ENCODE measurements around the gene SLC41A3. TPM values are rescaled to one million over a fixed set of nuclear protein-coding genes. Genes with fewer than 3 reads are reported as not detected.
A peak's percentile ranks its signal among the peaks of the same experiment; 100 is the strongest.

SLC41A3 gene
- total RNA-seq, 1 donor from 2014 or later = 53.4 TPM

- no peak for DNase-seq (ENCODE audit: low spot score in 2 of 2)
- FAIRE-seq = no peak
These were observed 50.7 kb downstream of the SLC41A3 start for GRCh38 chr3:126033051-126033745.

GRCh38 chr3:126031981-126032471, 51.9 kb downstream of the SLC41A3 start:
- FAIRE-seq (no peak), DNase-seq (ENCODE audit: low spot score in 2 of 2) (no peak)

DNA sequence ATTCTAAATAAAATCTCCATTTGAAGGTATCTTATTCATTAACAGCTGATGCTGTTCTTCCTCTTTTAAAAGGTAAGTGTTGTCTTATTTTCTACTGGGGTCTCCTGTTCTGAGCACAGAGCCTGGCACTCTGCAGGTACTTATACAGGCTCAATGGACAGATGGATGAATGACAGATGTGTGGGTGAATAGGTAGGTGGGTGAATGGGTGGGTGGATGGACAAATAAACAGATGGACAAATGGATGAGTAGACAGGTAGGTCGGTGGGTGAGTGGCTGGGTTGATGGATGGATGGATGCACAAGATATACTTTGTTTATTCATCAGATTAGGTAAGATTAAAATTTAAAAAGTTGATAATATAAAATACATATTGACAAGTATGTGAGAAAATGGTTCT, 53.5 kb downstream of the SLC41A3 start:
- FAIRE-seq = no peak

DNA sequence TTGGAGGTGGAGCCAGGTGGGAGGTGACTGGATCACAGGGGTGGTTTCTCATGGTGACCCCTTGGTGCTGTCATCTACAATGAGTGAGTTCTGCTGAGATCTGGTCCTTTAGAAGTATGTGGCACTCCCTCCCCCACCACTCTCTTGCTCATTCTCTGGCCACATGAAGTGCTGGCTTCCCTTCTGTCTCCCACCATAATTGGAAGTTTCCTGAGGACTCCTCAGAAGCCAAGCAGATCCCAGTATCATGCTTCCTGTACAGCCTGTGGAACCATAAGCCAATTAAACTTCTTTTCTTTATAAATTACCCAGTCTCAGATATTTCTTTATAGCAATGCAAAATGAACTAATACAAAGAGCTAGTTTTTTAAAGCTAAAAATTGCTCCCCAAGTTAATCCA, 54.7 kb downstream of the SLC41A3 start:
- DNase-seq (ENCODE audit: low spot score in 2 of 2) (no peak), FAIRE-seq (no peak)

More for the DNA sequence above, 53.5 kb downstream of the SLC41A3 start:
- no peak for DNase-seq (ENCODE audit: low spot score in 2 of 2)

DNA sequence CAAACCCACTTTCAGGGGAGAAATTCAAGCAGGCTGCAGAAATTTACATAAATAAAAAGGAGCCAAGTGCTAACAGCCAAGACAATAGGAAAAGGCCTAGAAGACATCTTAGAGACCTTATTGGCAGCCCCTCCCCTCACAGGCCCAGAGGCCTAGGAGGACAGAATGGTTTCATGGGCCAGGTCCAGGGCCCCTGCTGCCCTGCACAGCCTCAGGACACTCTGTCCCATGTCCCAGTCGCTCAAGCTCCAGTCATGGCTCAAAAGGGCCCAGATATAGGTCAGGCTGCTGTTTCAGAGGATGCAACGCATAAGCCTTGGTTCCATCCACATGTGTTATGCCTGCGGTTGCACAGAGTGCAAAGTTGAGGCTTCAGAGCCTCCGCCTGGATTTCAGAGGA, 55.8 kb downstream of the SLC41A3 start:
- FAIRE-seq (no peak), DNase-seq (ENCODE audit: low spot score in 2 of 2) (no peak)

DNA sequence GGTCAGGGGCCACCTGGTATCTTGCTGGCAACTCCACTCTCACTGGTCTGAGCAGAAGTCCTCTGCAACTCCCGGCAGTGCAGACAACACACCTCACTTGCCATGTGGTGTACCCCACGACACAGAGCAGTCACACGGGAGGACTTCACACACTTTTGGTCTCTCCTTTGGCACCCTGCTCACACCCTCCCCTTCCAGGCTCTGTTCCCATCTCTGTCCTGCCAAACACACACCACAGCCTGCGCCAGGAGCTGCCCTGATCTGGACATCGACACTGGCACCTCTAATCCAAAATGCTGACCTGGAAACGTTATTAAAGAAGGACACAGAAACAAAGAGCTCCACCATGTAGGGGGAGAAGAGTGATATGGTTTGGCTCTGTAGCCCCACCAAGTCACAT, 57.2 kb downstream of the SLC41A3 start:
- no peak for FAIRE-seq
- no peak for DNase-seq (ENCODE audit: low spot score in 2 of 2)

GRCh38 chr3:126026277-126026751, 57.6 kb downstream of the SLC41A3 start:
- DNase-seq (ENCODE audit: low spot score in 2 of 2) (no peak), FAIRE-seq (no peak)

GRCh38 chr3:126025862-126026261, 58.1 kb downstream of the SLC41A3 start:
- DNase-seq (ENCODE audit: low spot score in 2 of 2) = no peak
- FAIRE-seq = no peak

DNA sequence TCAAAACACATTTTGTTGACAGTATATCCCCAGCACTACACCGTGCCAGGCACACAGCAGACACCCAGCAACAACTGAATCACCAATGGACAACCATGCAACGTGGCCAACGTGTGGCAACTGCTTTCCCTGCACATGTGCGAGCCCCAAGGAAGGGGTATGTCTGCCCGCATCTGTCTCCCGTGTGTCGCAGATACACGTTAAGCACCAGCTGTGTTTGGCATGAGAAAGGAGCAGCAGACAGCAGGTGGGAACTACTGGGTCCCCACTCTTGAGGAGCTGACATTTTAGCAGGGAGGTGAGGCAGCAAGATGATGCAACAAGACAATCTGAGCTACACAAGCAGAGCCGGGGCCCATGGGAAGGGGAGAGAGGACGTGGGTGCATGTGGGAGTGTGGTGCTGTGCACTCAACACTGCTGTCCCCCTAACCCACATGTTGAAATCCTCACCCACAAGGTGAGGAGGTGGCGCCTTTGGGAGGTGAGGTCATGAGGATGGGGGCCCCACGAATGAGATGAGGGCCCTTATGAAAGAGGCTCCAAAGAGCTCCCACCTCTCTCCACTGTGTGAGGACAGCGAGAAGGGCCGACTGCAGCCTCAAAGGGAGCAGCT, 58.7 kb downstream of the SLC41A3 start:
- FAIRE-seq (no peak), DNase-seq (ENCODE audit: low spot score in 2 of 2) (no peak)

GRCh38 chr3:126024049-126024854, 59.7 kb downstream of the SLC41A3 start:
- FAIRE-seq = no peak
- no peak for DNase-seq (ENCODE audit: low spot score in 2 of 2)

DNA sequence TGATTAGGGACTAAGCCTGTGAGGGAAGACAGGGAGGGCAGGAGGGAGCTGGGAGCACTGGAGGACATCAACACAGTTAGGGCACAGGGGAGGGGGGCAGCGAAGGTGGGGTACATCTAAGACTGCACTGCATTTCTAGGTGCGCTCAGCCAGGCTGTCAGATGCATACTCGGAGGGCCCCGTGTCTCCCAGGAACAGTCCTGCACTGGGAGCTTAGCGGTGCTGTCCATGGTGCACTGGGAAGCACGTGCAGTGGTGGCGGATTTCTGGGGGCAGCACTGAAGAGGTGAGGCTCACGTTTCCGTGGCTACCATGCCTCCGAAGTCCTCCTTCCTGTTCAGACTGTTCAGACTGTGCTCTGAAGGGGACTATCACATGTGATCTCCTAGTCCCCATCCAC, 60.5 kb downstream of the SLC41A3 start:
- no peak for DNase-seq (ENCODE audit: low spot score in 2 of 2)
- no peak for FAIRE-seq

DNA sequence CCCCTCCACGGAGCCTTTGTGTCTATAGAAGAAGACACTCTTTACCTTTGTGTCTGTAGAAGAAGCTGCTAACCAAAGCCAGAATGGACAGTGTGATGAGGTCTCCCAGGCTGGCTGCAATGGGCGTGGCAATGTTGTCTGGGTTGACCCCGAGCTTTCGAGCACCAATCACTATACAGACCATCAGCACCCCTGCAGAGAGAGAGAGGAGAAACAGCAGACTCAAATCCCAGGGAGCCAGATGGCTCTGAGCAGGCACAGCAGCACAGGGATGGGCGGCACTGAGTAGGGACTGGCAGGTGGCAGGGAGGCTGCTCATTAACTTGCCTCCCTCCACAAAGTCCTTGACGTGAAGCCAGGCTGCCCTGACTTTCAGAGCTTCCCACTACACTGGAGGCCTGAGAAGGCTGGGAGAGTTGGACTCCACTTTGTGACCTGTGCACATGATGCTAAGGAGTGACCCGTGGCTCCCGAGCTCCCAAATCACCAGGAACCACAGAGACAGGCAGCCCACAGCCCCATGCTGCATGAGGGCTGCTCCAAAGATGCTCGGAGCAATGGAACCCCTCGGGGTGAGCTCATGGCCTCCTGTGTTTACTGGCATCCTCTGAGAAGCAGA, 61.1 kb downstream of the SLC41A3 start:
- no peak for DNase-seq (ENCODE audit: low spot score in 2 of 2)
- FAIRE-seq = no peak

DNA sequence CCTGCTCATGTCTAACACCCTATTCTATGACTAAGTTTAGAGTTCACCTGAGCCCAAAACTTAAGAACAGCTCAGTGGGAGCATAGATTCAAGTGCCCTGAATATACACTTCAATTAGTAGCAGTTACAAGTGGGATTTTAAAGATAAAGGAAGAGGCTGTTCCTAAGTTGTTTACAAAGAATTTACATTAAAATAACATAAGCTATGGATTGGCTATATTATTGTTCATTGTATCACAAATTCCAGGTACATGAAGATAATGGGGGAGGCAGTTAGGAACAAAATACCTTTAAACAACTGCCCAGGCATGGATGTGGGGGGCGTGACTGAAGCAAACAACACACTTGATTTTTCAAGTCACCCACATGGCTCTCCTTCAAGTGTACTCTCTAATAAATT, 62.2 kb downstream of the SLC41A3 start:
- FAIRE-seq = no peak

GRCh38 chr3:126021224-126021623, 62.7 kb downstream of the SLC41A3 start:
- FAIRE-seq = no peak
- DNase-seq (ENCODE audit: low spot score in 2 of 2) = no peak

More for the DNA sequence above, 62.2 kb downstream of the SLC41A3 start:
- no peak for DNase-seq (ENCODE audit: low spot score in 2 of 2)

GRCh38 chr3:126019683-126020082, 64.2 kb downstream of the SLC41A3 start:
- no peak for FAIRE-seq

DNA sequence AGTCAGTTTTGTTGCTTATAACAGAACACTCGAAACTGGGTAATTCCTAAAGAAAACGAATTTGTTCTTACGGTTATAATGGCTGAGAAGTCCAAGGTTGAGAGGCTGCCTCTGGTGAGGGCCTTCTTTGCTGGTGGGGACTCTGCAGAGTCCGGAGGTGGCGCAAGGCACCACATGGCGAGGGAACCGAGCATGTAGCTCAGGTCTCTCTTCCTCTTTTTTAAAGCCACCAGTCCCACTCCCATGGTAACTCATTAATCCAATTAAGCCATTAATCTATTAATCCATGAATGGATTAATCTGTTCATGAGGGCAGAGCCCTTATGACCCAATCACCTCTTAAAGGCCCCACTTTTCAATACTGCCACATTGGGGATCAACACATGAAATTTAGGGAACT, 64.9 kb downstream of the SLC41A3 start:
- no peak for DNase-seq (ENCODE audit: low spot score in 2 of 2)
- no peak for FAIRE-seq

More at GRCh38 chr3:126019683-126020082, 64.2 kb downstream of the SLC41A3 start:
- no peak for DNase-seq (ENCODE audit: low spot score in 2 of 2)

DNA sequence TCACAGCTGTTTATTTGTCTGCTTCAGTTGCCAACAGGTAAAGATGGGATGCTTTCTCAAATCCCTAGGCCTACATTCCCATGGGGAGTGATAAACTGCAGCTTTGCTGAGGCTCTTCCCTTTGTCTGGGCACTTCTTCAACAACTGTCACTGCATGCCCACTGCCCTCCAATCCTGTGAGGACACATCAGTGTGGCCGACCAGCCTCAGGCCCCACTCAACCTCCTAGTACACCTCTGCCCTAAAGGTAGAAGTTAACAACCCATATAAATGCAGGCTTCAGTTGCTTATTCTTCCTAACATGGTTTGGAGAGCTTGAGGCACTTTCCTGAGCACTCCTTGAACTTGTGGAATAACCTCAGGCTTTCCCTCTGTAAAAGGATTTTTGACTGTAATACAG, 65.4 kb downstream of the SLC41A3 start:
- FAIRE-seq (no peak), DNase-seq (ENCODE audit: low spot score in 2 of 2) (no peak)

DNA sequence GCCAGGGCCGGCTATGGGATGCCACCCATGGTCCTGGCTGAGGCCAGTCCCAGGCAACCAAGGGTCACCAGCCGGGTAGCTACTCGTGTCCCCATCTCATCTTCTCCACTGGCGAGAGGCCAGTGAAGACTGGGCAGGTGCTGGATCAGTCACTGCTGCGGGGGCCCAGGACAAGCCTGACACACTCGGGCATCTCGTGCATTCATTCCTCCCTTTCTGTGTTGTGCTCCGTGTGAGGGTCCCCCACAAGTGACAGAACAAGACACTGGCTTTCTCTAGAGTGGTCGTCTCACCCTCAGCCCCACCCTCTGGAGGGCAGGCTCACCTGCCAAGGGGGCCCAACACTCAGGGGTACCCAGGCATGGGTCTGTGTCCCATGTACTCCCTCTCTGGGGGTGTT, 66.6 kb downstream of the SLC41A3 start:
- DNase-seq (ENCODE audit: low spot score in 2 of 2) = no peak
- FAIRE-seq = no peak

- no peak for FAIRE-seq
- no peak for DNase-seq (ENCODE audit: low spot score in 2 of 2)
These were observed 67.3 kb downstream of the SLC41A3 start for GRCh38 chr3:126016616-126017015.

DNA sequence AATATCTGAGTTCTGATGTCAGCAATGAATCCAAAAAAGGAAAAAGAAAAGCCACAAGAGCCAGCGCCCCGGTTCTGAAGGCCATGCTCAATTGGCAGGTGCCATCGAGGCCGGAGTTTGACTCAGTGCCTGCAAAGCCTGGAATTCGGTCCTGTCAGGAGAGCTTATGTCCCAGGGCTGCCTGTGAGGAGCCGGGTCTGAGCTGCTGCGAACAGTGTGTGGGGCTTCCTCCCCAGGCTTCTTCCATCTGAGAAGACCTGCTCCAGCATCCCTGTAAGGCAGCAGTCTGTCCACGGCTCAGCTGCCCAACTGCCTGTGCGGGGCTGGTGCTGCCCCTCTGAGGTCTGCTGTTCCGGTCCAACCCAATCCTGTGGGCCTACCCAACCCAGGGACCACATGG, 68.8 kb downstream of the SLC41A3 start:
- FAIRE-seq (no peak), DNase-seq (ENCODE audit: low spot score in 2 of 2) (no peak)

DNA sequence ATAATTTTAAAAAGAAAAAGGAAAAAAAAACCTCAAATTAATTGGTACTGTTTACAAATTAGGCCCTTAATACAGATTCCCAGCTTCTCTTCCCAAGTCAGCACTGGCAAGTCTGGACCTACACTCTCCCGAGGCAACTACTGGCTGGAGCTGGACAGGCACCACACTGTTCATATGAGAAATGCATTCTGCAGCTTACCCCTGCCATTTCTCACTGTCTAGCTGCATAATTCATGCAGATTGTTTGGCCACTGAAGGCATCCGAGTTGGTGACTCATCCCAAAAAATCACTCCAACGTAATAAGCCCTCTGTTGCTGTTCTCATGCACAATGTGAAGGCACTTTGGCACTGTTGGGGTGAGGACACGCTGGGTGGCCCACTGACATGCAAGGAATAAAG, 69.7 kb downstream of the SLC41A3 start:
- FAIRE-seq (no peak), DNase-seq (ENCODE audit: low spot score in 2 of 2) (peak in 1 of 2 donors; percentile 29)

Measured in frontal cortex (tissue), 4 donors.